ENCODE results near the gene DTHD1. TPM values are rescaled to one million over a fixed set of nuclear protein-coding genes. Genes with fewer than 3 reads are reported as not detected.

DTHD1 gene
- polyA plus RNA-seq, 1 of the 3 experiments (the other 2 are of a cell fraction): not detected

DNA sequence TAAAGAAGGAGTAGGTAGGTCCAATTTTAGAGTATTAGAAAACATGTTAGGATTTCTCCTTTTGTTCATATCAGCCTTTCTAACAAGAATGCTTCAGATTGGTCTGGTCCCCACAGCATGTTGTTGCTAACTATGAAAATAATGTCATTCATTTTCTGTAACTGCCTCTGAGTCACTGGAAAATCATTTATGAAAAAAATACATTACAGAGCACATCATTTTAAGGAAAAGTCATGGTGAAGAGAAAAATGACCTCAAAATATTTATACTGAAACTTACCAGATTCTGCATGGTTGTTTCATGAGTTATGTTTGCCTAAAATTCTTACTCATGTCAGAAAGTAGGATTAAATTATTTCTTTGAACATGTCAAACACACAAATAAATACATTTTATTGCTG is 35.2 kb downstream of the DTHD1 start:
- Histone ChIP-seq H3K27ac (ENCODE audit: low read depth in 2 of 2, low read length in 1 of 2) (no peak overlapping the region), H3K4me1 (ENCODE audit: control insufficient read depth in 1 of 2, insufficient read depth in 2 of 2, low read depth in 1 of 2, low read length in 1 of 2) (no peaks in the 10 kb centered on the region), H3K9ac (no peak overlapping the region), H3K27me3 (ENCODE audit: insufficient read depth) (no peaks in the 10 kb centered on the region), H2AFZ (ENCODE audit: low read depth) (no peak overlapping the region), H3K4me3 (ENCODE audit: low read depth in 2 of 2, low read length in 1 of 2) (no peak overlapping the region), H3K79me2 (ENCODE audit: insufficient read depth) (no peaks in the 10 kb centered on the region), H3K9me3 (no peaks in the 10 kb centered on the region), H3K9me2 (no peaks in the 10 kb centered on the region), H3K36me3 (replicated peaks in 1 of 2; ENCODE audit: control insufficient read depth in 1 of 2, insufficient read depth in 2 of 2, low read length in 1 of 2) (no peaks in the 10 kb centered on the region), H3F3A (replicated peaks; ENCODE audit: insufficient read depth) (no peaks in the 10 kb centered on the region), H4K20me1 (ENCODE audit: insufficient read depth) (no peaks in the 10 kb centered on the region), H3K4me2 (no peak overlapping the region)
- POLR2A ChIA-PET: no interaction called here
- CTCF ChIA-PET: no interaction called here
- DNase-seq: no peak
- TF ChIP-seq YY1 (IDR thresholded peaks at IDR 0.05; ENCODE audit: low read depth) (no peak), TCF12 (IDR thresholded peaks at IDR 0.05) (no peak), SMC3 (IDR thresholded peaks at IDR 0.05; ENCODE audit: low read depth, low read length) (no peak), CHD2 (IDR thresholded peaks at IDR 0.05; ENCODE audit: low read length, partially characterized antibody) (no peak), TAF1 (IDR thresholded peaks at IDR 0.05; ENCODE audit: borderline replicate concordance, low read depth, low read length) (no peak), FOSL2 (IDR thresholded peaks at IDR 0.05; ENCODE audit: borderline replicate concordance, low read depth) (no peak), RAD21 (IDR thresholded peaks at IDR 0.05; ENCODE audit: low read length) (no peak), NRF1 (IDR thresholded peaks at IDR 0.05; ENCODE audit: low read depth, low read length) (no peak)
- TF ChIP-seq, protein P1, sequence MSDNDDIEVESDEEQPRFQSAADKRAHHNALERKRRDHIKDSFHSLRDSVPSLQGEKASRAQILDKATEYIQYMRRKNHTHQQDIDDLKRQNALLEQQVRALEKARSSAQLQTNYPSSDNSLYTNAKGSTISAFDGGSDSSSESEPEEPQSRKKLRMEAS (IDR thresholded peaks at IDR 0.05; ENCODE audit: low read depth): no peak
- TF ChIP-seq, protein P2, sequence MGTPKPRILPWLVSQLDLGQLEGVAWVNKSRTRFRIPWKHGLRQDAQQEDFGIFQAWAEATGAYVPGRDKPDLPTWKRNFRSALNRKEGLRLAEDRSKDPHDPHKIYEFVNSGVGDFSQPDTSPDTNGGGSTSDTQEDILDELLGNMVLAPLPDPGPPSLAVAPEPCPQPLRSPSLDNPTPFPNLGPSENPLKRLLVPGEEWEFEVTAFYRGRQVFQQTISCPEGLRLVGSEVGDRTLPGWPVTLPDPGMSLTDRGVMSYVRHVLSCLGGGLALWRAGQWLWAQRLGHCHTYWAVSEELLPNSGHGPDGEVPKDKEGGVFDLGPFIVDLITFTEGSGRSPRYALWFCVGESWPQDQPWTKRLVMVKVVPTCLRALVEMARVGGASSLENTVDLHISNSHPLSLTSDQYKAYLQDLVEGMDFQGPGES (IDR thresholded peaks at IDR 0.05; ENCODE audit: low read depth, low read length): no peak

DNA sequence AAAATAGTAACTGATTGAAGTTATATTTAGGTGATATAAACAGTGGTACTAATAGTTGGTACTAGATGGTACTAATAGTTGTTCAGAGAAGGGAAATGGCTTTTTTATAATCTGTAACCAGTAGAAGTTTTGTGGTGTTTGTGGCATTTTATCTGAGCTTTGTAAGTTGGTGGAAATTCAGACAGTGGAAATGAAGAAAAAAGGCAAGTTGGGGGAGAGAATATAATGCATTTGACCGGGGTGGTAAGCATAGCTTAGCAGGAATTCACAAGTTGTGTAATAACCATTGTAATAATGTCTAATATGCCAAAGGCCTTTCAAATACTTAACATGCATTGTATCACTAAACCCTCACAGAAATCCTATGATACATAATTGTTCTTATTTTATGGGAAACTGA is 36.3 kb downstream of the DTHD1 start:
- no peaks in the 10 kb centered on the region for H4K20me1 ChIP-seq (ENCODE audit: insufficient read depth)
- no peak overlapping the region for H3K4me2 ChIP-seq
- no peaks in the 10 kb centered on the region for H3K27me3 ChIP-seq (ENCODE audit: insufficient read depth)
- CTCF ChIA-PET: no interaction called here
- H3K9me3 ChIP-seq: no peaks in the 10 kb centered on the region
- H3K79me2 ChIP-seq (ENCODE audit: insufficient read depth): no peaks in the 10 kb centered on the region
- H3K9ac ChIP-seq: no peak overlapping the region
- H3K4me3 ChIP-seq (ENCODE audit: low read depth in 2 of 2, low read length in 1 of 2): no peak overlapping the region
- no peaks in the 10 kb centered on the region for H3K9me2 ChIP-seq
- H3K36me3 ChIP-seq (replicated peaks in 1 of 2; ENCODE audit: control insufficient read depth in 1 of 2, insufficient read depth in 2 of 2, low read length in 1 of 2): no peaks in the 10 kb centered on the region
- no peak overlapping the region for H3K27ac ChIP-seq (ENCODE audit: low read depth in 2 of 2, low read length in 1 of 2)
- H2AFZ ChIP-seq (ENCODE audit: low read depth): no peak overlapping the region
- TF ChIP-seq GATA2 (CRISPR knock-in tag; IDR thresholded peaks at IDR 0.05) (no peak), TEAD4 (IDR thresholded peaks at IDR 0.05; ENCODE audit: borderline replicate concordance, insufficient read depth) (no peak), JUND (IDR thresholded peaks at IDR 0.05) (no peak), MEF2A (IDR thresholded peaks at IDR 0.05; ENCODE audit: borderline replicate concordance, low read depth) (no peak), NRF1 (IDR thresholded peaks at IDR 0.05; ENCODE audit: low read depth, low read length) (no peak), TCF12 (IDR thresholded peaks at IDR 0.05) (no peak), FOXJ3 (CRISPR knock-in tag; IDR thresholded peaks at IDR 0.05) (no peak), EP300 (IDR thresholded peaks at IDR 0.05; ENCODE audit: borderline replicate concordance in 1 of 2, low read depth in 1 of 2, low read length in 1 of 2) (no peak), CHD2 (IDR thresholded peaks at IDR 0.05; ENCODE audit: low read length, partially characterized antibody) (no peak), RCOR1 (IDR thresholded peaks at IDR 0.05; ENCODE audit: low read length) (no peak), RXRA (IDR thresholded peaks at IDR 0.05; ENCODE audit: borderline replicate concordance, low read depth) (no peak), TAF1 (IDR thresholded peaks at IDR 0.05; ENCODE audit: borderline replicate concordance, low read depth, low read length) (no peak), SIN3A (IDR thresholded peaks at IDR 0.05; ENCODE audit: borderline replicate concordance, low read depth, low read length) (no peak), RAD21 (IDR thresholded peaks at IDR 0.05; ENCODE audit: low read length) (no peak), SMC3 (IDR thresholded peaks at IDR 0.05; ENCODE audit: low read depth, low read length) (no peak), YY1 (IDR thresholded peaks at IDR 0.05; ENCODE audit: low read depth) (no peak), FOSL2 (IDR thresholded peaks at IDR 0.05; ENCODE audit: borderline replicate concordance, low read depth) (no peak)
- TF ChIP-seq, protein P1 (IDR thresholded peaks at IDR 0.05; ENCODE audit: low read depth): no peak
- TF ChIP-seq, protein P3, sequence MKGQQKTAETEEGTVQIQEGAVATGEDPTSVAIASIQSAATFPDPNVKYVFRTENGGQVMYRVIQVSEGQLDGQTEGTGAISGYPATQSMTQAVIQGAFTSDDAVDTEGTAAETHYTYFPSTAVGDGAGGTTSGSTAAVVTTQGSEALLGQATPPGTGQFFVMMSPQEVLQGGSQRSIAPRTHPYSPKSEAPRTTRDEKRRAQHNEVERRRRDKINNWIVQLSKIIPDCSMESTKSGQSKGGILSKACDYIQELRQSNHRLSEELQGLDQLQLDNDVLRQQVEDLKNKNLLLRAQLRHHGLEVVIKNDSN (IDR thresholded peaks at IDR 0.05; ENCODE audit: borderline replicate concordance, low read depth): no peak
- TF ChIP-seq, protein P4, sequence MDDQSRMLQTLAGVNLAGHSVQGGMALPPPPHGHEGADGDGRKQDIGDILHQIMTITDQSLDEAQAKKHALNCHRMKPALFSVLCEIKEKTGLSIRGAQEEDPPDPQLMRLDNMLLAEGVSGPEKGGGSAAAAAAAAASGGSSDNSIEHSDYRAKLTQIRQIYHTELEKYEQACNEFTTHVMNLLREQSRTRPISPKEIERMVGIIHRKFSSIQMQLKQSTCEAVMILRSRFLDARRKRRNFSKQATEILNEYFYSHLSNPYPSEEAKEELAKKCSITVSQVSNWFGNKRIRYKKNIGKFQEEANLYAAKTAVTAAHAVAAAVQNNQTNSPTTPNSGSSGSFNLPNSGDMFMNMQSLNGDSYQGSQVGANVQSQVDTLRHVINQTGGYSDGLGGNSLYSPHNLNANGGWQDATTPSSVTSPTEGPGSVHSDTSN (IDR thresholded peaks at IDR 0.05): no peak
- no peaks in the 10 kb centered on the region for H3K4me1 ChIP-seq (ENCODE audit: control insufficient read depth in 1 of 2, insufficient read depth in 2 of 2, low read depth in 1 of 2, low read length in 1 of 2)
- WGBS (ENCODE audit: low lambda C conversion rate): 5% methylated on average over 1 of the region's 1 CpG
- H3F3A ChIP-seq (replicated peaks; ENCODE audit: insufficient read depth): no peaks in the 10 kb centered on the region
- DNase-seq: no peak
- POLR2A ChIA-PET: no interaction called here

Data from SK-N-SH (cell line).